GM21619 (cell line): ENCODE data around the gene YPEL4.
"Not testable (repeated sequence)": the region's sequence is repeated elsewhere in the genome, so short reads cannot be mapped to it uniquely, and the experiment has no call there.

ENCODE experiments used
- ATAC-seq: cut with Tn5 transposase; IDR thresholded peaks from one replicate; pipeline ENCODE4 v1.9.1; 2021; ENCODE audit not compliant: unreplicated experiment

The YPEL4 gene

GRCh38 chr11:57649826-57650738 lies at the start of gene YPEL4:
TSS of gene YPEL4 (minus strand) at chr11:57649912. CDS start at chr11:57647107, 2,805 bp downstream.
- no peak for ATAC-seq

GRCh38 chr11:57698843-57699365 lies 49.2 kb upstream of the YPEL4 start:
- no peak for ATAC-seq

GRCh38 chr11:57690474-57690873 lies 40.8 kb upstream of the YPEL4 start:
- ATAC-seq, result not testable (repeated sequence)

GRCh38 chr11:57681168-57681567 lies 31.5 kb upstream of the YPEL4 start:
- no peak for ATAC-seq

GRCh38 chr11:57680552-57680874 lies 30.8 kb upstream of the YPEL4 start:
- ATAC-seq, result peak; percentile 41

GRCh38 chr11:57679396-57679795 lies 29.7 kb upstream of the YPEL4 start:
- ATAC-seq, result no peak

GRCh38 chr11:57675176-57675941 lies 25.6 kb upstream of the YPEL4 start:
- no peak for ATAC-seq

- no peak for ATAC-seq
Observed at GRCh38 chr11:57674251-57674650, 24.5 kb upstream of the YPEL4 start.

GRCh38 chr11:57668434-57668782 lies 18.7 kb upstream of the YPEL4 start:
- peak; percentile 8 for ATAC-seq

GRCh38 chr11:57667736-57668433 lies 18.2 kb upstream of the YPEL4 start, which contains the start of gene ZDHHC5:
TSS of gene ZDHHC5 (plus strand) at chr11:57668114. CDS start at chr11:57673091, 4,977 bp downstream.
- ATAC-seq, result peak; percentile 77

- peak; percentile 66 for ATAC-seq
Observed at GRCh38 chr11:57667117-57667735, 17.5 kb upstream of the YPEL4 start.

GRCh38 chr11:57663975-57664374 lies 14.3 kb upstream of the YPEL4 start:
- no peak for ATAC-seq

- ATAC-seq, result no peak
Observed at GRCh38 chr11:57662893-57663292, 13.2 kb upstream of the YPEL4 start.

- ATAC-seq, result no peak
Observed at GRCh38 chr11:57659669-57660068, 10.0 kb upstream of the YPEL4 start.

GRCh38 chr11:57658023-57658361 lies 8.3 kb upstream of the YPEL4 start:
- ATAC-seq, result no peak

GRCh38 chr11:57657194-57658022 lies 7.7 kb upstream of the YPEL4 start, which contains the start of gene CLP1:
TSS of gene CLP1 (plus strand) at chr11:57657762. CDS start at chr11:57659477, 1,715 bp downstream.
- ATAC-seq, result peak; percentile 98

- ATAC-seq, result no peak
Observed at GRCh38 chr11:57656885-57657193, 7.1 kb upstream of the YPEL4 start.

GRCh38 chr11:57653163-57653562 lies 3.5 kb upstream of the YPEL4 start:
- ATAC-seq, result no peak

- no peak for ATAC-seq
Observed at GRCh38 chr11:57652662-57653061, 3.0 kb upstream of the YPEL4 start.

GRCh38 chr11:57652230-57652629 lies 2.5 kb upstream of the YPEL4 start:
- not testable (repeated sequence) for ATAC-seq
